DOHH2 (cell line): Measurements from ENCODE around the gene RAVER1.

ENCODE experiments used
- H3F3A ChIP-seq: fragments of 200-600 bp; sonication (generic), shearing (Covaris generic); 2 replicates; pipeline ENCODE4 v1.6.0; 2016; ENCODE audit warnings: antibody characterized with exemption, mild to moderate bottlenecking; ENCODE audit not compliant: control insufficient read depth, insufficient read depth
- H3K27ac ChIP-seq: fragments of 200-600 bp; sonication (generic); 2 replicates; pipeline ENCODE4 v1.5.1; 2014; ENCODE audit warnings: low read depth, mild to moderate bottlenecking, low read length, moderate library complexity
- H3K27me3 ChIP-seq: fragments of 200-600 bp; sonication (generic); 2 replicates; pipeline ENCODE4 v1.6.1; 2014; ENCODE audit warnings: mild to moderate bottlenecking, low read length, mixed read lengths; ENCODE audit not compliant: control insufficient read depth
- H3K36me3 ChIP-seq: fragments of 200-600 bp; sonication (generic); 2 replicates; pipeline ENCODE4 v1.6.1; 2014; ENCODE audit warnings: mild to moderate bottlenecking, low read length, moderate library complexity, mixed read lengths; ENCODE audit not compliant: control insufficient read depth
- H3K4me1 ChIP-seq: fragments of 200-600 bp; sonication (generic); 2 replicates; pipeline ENCODE4 v1.6.1; 2014; ENCODE audit warnings: mild to moderate bottlenecking, low read length, mixed read lengths; ENCODE audit not compliant: control insufficient read depth
- H3K4me2 ChIP-seq: fragments of 200-600 bp; sonication (generic); 2 replicates; pipeline ENCODE4 v1.6.0; 2014; ENCODE audit warnings: mild to moderate bottlenecking, low read length, moderate library complexity
- H3K4me3 ChIP-seq: fragments of 200-600 bp; sonication (generic); 2 replicates; pipeline ENCODE4 v1.5.1; 2014; ENCODE audit warnings: mild to moderate bottlenecking, low read length, mixed read lengths
- H3K79me2 ChIP-seq: fragments of 200-600 bp; sonication (generic); 2 replicates; pipeline ENCODE4 v1.6.1; 2014; ENCODE audit warnings: mild to moderate bottlenecking, low read length, mixed read lengths; ENCODE audit not compliant: control insufficient read depth
- H3K9me2 ChIP-seq: fragments of 200-600 bp; sonication (generic); replicated peaks from 2 replicates; pipeline ENCODE4 v1.6.1; 2014; ENCODE audit warnings: mild to moderate bottlenecking, low read length, mixed read lengths; ENCODE audit not compliant: control insufficient read depth
- H3K9me3 ChIP-seq: fragments of 200-600 bp; sonication (generic); 2 replicates; pipeline ENCODE4 v1.6.1; 2014; ENCODE audit warnings: antibody characterized with exemption, low read length, mixed read lengths; ENCODE audit not compliant: control insufficient read depth, insufficient read depth
- H4K20me1 ChIP-seq: fragments of 200-600 bp; sonication (generic); 2 replicates; pipeline ENCODE4 v1.6.0; 2014; ENCODE audit warnings: low read depth, mild to moderate bottlenecking, antibody characterized with exemption, low read length, moderate library complexity; ENCODE audit not compliant: control insufficient read depth, insufficient read depth
- CTCF ChIP-seq: fragments of 200-600 bp; sonication (generic); IDR thresholded peaks from one replicate; pipeline ENCODE4 v1.5.1; 2014; ENCODE audit warnings: antibody characterized with exemption, mild to moderate bottlenecking, low read depth, low read length; ENCODE audit not compliant: poor library complexity, severe bottlenecking
- EZH2phosphoT487 ChIP-seq: fragments of 200-600 bp; sonication (generic); IDR thresholded peaks from 2 replicates; pipeline ENCODE4 v1.6.1; 2017; ENCODE audit warnings: borderline replicate concordance, mild to moderate bottlenecking, antibody characterized with exemption, low read length, moderate library complexity, mixed read lengths

Gene RAVER1

GRCh38 chr19:10288662-10289166 is 44.6 kb downstream of the RAVER1 start:
- H3K9me2 ChIP-seq, result no peaks in the 10 kb centered on the region
- TF ChIP-seq EZH2phosphoT487 (no peak), CTCF (no peak)
- H3K27ac ChIP-seq, result peak overlapping the region; percentile 66
- H3K4me3 ChIP-seq, result peak overlapping the region; percentile 81
- peaks cover 15% of the 10 kb centered on the region for H3F3A ChIP-seq
- H4K20me1 ChIP-seq, result no peaks in the 10 kb centered on the region
- H3K36me3 ChIP-seq, result peaks cover 26% of the 10 kb centered on the region
- peak overlapping the region; percentile 95 for H3K4me2 ChIP-seq
- peaks cover 82% of the 10 kb centered on the region for H3K4me1 ChIP-seq
- no peaks in the 10 kb centered on the region for H3K9me3 ChIP-seq
- H3K79me2 ChIP-seq, result no peaks in the 10 kb centered on the region
- H3K27me3 ChIP-seq, result peaks cover 27% of the 10 kb centered on the region

GRCh38 chr19:10286803-10287737 is 46.3 kb downstream of the RAVER1 start, which contains the start of gene ICAM4:
Gene ICAM4 (plus strand): TSS chr19:10286955. CDS start chr19:10287013, 58 bp downstream.
- Histone ChIP-seq H3K4me1 (peaks cover 75% of the 10 kb centered on the region), H3K27me3 (peaks cover 26% of the 10 kb centered on the region), H3K9me2 (no peaks in the 10 kb centered on the region), H3F3A (peaks cover 15% of the 10 kb centered on the region), H3K9me3 (no peaks in the 10 kb centered on the region), H3K4me3 (peak within 1 kb of the TSS; percentile 63), H3K4me2 (peak within 1 kb of the TSS; percentile 95), H4K20me1 (no peaks in the 10 kb centered on the region), H3K79me2 (no peaks in the 10 kb centered on the region), H3K36me3 (peaks cover 38% of the 10 kb centered on the region), H3K27ac (peak within 1 kb of the TSS; percentile 73)
- TF ChIP-seq CTCF (no peak), EZH2phosphoT487 (no peak)

- Histone ChIP-seq H3K4me1 (peaks cover 59% of the 10 kb centered on the region), H3K9me2 (no peaks in the 10 kb centered on the region), H3K27ac (peak overlapping the region; percentile 73)
These were observed 47.9 kb downstream of the RAVER1 start for GRCh38 chr19:10285393-10285792.

More at GRCh38 chr19:10285393-10285792, 47.9 kb downstream of the RAVER1 start:
- H3K9me3 ChIP-seq, result no peaks in the 10 kb centered on the region
- peaks cover 4% of the 10 kb centered on the region; the same call in 1 of the 2 replicates for H3K79me2 ChIP-seq
- peaks cover 45% of the 10 kb centered on the region for H3K36me3 ChIP-seq
- no peak for TF ChIP-seq EZH2phosphoT487
- no peak for TF ChIP-seq CTCF
- peaks cover 15% of the 10 kb centered on the region for H3F3A ChIP-seq
- peak overlapping the region; percentile 95 for H3K4me2 ChIP-seq
- no peak overlapping the region for H3K4me3 ChIP-seq
- H4K20me1 ChIP-seq, result no peaks in the 10 kb centered on the region
- peaks cover 10% of the 10 kb centered on the region for H3K27me3 ChIP-seq
